ENCODE measurements around the gene CLPTM1L.

DNA sequence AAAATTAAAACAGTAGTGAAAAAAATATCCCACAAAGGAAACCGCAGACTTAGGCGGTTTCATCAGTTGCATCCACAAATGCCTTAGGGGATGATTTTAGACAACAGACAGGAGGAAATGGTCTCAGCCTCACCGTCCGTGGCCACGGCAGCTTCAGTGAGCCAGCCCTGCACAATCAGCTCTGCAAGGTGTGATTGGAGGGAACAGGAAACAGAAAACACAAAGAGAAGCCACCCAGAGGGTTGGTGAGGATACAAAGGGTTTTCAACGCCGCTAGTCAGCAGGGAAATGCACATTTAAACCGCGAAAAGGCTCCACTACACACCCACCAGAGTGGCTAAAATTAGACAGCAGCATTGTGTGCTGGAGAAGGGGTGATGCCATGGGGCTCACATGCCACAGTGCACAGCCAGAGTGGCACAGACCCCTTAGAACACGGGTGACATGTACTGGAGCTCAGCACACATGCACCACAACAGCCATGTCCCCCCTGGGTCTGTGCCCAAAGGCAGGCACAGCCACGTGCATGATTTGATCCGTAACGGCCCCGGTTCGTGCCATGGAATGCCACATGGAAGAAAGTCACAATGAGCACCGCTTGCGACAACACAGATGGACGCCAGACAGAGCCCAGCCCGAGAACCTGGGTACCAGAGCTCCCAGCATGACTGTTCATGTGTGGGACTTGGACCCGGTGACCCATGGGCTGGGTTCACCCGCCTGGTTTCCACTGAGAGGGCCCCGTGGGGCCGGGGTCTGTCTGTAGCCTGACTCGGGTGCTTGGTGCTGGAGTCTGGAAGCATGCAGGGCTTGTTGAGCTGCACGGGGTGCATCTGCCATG, 31.7 kb downstream of the CLPTM1L start:
- TF ChIP-seq ZNF792 (tag by site-specific recombination; IDR thresholded peaks at IDR 0.05) (no peak), MYNN (tag by site-specific recombination; IDR thresholded peaks at IDR 0.05; ENCODE audit: borderline replicate concordance) (no peak), ZNF629 (tag by site-specific recombination; IDR thresholded peaks at IDR 0.05) (no peak), YY1 (tag by site-specific recombination; IDR thresholded peaks at IDR 0.05) (no peak)
- TF ChIP-seq, protein P1, sequence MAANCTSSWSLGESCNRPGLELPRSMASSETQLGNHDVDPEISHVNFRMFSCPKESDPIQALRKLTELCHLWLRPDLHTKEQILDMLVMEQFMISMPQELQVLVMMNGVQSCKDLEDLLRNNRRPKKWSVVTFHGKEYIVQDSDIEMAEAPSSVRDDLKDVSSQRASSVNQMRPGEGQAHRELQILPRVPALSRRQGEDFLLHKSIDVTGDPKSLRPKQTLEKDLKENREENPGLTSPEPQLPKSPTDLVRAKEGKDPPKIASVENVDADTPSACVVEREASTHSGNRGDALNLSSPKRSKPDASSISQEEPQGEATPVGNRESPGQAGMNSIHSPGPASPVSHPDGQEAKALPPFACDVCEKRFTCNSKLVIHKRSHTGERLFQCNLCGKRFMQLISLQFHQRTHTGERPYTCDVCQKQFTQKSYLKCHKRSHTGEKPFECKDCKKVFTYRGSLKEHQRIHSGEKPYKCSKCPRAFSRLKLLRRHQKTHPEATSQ (tag by site-specific recombination; IDR thresholded peaks at IDR 0.05): no peak
- TF ChIP-seq, protein P2, sequence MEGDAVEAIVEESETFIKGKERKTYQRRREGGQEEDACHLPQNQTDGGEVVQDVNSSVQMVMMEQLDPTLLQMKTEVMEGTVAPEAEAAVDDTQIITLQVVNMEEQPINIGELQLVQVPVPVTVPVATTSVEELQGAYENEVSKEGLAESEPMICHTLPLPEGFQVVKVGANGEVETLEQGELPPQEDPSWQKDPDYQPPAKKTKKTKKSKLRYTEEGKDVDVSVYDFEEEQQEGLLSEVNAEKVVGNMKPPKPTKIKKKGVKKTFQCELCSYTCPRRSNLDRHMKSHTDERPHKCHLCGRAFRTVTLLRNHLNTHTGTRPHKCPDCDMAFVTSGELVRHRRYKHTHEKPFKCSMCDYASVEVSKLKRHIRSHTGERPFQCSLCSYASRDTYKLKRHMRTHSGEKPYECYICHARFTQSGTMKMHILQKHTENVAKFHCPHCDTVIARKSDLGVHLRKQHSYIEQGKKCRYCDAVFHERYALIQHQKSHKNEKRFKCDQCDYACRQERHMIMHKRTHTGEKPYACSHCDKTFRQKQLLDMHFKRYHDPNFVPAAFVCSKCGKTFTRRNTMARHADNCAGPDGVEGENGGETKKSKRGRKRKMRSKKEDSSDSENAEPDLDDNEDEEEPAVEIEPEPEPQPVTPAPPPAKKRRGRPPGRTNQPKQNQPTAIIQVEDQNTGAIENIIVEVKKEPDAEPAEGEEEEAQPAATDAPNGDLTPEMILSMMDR (tag by site-specific recombination; IDR thresholded peaks at IDR 0.05): no peak

Measured in HEK293 (cell line).